ENCODE measurements around the gene CLDN2.

Gene CLDN2

DNA sequence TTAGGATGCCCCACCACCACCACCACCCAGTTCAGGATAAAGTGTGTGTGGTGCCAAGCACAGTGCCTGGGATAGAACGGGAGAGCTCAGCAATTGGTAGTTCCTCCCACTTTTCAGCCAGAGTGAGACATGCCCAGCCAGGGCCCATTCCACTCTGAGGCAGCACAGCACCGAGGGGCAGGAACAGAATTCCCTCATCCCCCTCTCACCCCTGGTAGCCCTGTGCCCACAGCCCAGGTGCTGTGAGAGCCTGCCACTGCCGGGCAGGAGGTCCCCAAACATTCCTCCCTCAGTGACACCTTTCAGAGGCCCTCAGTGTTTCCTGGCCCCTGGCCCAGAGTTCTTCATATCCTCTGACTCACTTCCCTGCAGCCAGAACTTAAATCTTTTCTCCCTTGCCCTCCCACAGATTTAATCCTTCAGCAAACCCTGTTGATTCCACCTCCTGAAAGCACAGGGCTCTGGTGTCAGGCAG lies 25.2 kb upstream of the CLDN2 start:
- DNase-seq (ENCODE audit: low read depth): peak; percentile 74
- TF ChIP-seq, protein P1, sequence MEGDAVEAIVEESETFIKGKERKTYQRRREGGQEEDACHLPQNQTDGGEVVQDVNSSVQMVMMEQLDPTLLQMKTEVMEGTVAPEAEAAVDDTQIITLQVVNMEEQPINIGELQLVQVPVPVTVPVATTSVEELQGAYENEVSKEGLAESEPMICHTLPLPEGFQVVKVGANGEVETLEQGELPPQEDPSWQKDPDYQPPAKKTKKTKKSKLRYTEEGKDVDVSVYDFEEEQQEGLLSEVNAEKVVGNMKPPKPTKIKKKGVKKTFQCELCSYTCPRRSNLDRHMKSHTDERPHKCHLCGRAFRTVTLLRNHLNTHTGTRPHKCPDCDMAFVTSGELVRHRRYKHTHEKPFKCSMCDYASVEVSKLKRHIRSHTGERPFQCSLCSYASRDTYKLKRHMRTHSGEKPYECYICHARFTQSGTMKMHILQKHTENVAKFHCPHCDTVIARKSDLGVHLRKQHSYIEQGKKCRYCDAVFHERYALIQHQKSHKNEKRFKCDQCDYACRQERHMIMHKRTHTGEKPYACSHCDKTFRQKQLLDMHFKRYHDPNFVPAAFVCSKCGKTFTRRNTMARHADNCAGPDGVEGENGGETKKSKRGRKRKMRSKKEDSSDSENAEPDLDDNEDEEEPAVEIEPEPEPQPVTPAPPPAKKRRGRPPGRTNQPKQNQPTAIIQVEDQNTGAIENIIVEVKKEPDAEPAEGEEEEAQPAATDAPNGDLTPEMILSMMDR (IDR thresholded peaks at IDR 0.05; ENCODE audit: low read length, missing control alignments): no peak

DNA sequence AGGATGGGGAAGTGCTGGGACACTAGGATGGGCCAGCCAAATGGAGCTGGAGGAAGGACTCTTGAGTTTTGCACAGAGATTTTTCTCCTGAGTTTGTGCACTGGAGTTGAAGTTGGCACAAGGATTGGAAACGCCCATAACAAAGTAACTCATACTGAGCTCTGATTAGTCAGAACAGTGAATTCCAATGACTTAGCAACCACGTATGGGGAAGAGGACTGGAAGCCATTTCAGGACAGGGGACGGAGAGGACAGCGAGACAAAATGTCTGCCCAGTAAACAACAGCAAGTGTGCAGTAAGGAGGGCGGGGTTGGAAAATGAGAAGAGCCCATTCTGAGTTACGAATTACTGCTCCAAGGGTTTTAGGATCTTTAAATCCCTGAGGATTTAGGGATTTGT lies 22.9 kb upstream of the CLDN2 start:
- peak; percentile 47 for DNase-seq (ENCODE audit: low read depth)
- H3K4me3 ChIP-seq (replicated peaks; ENCODE audit: low read depth, low read length): no peak overlapping the region
- TF ChIP-seq, protein P1 (IDR thresholded peaks at IDR 0.05; ENCODE audit: low read length, missing control alignments): no peak

More for the DNA sequence above, 25.2 kb upstream of the CLDN2 start:
- H3K4me3 ChIP-seq (replicated peaks; ENCODE audit: low read depth, low read length): no peak overlapping the region

DNA sequence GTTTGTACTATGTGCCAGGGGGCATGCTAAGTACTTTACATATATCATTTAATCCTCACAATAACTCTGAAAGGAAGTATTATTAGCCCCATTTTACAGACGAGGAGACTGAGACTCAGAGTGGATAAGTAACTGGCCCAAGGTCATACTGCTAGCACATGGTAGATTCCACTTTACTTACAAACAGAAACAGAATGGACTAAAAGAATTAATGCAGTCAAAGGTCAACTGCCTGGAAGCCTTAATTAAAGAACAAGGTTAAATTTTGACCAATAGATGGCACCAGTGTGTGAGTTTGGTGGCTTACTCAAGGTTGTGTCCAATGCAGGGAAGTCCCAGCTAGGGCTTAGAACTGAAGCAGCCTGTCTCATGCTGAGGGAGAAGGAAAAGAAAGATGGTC lies 21.7 kb upstream of the CLDN2 start:
- DNase-seq (ENCODE audit: low read depth): peak; percentile 73
- TF ChIP-seq, protein P1 (IDR thresholded peaks at IDR 0.05; ENCODE audit: low read length, missing control alignments): peak; percentile 40
- no peak overlapping the region for H3K4me3 ChIP-seq (replicated peaks; ENCODE audit: low read depth, low read length)

DNA sequence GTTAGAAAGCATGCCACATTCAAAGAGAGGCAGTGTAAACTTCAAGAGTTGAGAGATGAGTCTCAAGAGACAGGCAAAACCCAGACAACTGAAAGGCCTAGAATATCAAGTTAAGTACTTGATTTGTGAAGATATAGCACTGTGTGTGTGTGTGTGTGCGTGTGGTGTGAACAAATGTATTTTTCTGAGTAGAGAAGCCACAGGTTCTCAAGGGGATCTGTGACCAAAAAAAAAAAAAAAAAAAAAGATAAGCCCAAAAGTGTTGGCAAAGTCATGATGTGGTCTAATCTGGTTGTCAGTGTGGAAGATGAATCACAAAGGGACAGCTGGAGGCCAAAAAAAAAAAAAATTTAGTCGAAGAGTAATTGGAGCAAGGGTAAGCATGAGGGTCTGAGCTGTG lies 20.9 kb upstream of the CLDN2 start:
- no peak for DNase-seq (ENCODE audit: low read depth)
- TF ChIP-seq, protein P1 (IDR thresholded peaks at IDR 0.05; ENCODE audit: low read length, missing control alignments): no peak
- no peak overlapping the region for H3K4me3 ChIP-seq (replicated peaks; ENCODE audit: low read depth, low read length)

DNA sequence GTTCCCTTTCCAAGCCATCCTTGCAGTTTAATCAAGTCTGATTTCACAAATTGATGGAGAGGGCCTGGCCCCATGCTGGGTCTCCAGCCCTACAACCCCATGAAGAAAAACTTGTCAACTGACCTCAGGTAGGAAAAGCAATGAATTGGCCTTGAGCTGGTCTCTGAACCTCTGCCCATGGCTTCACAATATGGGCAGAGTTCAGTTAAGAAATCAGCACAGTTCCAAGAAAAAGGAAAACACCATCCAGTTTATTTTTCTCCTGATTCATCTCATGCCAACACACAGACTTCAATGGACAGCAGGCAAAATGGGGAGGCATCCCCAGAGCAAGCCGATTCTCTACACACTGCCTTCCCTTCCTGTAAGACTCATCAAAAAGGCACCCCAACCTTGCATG lies 20.4 kb upstream of the CLDN2 start:
- DNase-seq (ENCODE audit: low read depth): no peak
- no peak overlapping the region for H3K4me3 ChIP-seq (replicated peaks; ENCODE audit: low read depth, low read length)
- TF ChIP-seq, protein P1 (IDR thresholded peaks at IDR 0.05; ENCODE audit: low read length, missing control alignments): no peak

DNA sequence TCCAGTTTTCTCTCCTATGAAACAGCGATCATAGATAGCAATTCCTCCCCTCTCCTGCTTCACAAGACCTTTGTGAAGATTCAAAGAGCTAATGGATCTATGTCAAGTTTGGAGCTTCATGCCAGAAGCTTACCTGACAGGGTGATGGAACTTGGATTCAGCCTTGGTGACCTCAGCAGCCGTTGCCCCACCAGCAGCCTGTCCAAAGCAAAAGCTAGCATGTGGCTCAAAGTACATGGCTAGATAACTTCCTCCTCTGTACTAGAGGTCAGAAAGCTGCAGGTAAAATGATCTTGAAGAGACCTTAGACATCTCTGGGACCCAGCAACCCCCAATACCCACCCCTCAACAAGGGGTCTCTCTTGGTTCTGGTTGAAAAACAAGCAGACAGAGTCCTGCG lies 18.9 kb upstream of the CLDN2 start:
- no peak overlapping the region for H3K4me3 ChIP-seq (replicated peaks; ENCODE audit: low read depth, low read length)
- TF ChIP-seq, protein P1 (IDR thresholded peaks at IDR 0.05; ENCODE audit: low read length, missing control alignments): no peak
- DNase-seq (ENCODE audit: low read depth): no peak

DNA sequence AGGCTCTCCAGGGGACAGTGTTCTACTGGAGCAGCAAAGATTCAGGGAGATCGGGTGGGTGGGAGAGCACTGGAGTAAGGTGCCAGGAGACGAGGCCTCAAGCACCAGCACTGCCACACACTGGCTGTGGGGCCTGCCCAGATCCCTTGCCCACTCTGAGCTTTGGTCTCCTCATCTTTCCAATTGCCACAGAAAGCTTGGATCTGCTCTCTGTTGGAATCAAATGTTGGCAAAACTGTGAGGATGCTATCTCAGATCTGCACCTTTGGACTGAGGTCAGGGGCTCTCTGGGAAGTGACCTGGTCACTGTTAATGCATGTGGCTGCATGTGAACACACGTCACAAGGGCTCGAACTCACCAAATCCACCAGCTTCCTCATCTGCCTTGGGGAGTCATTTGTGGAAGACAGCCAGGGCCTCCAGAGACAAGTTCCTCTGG lies 18.4 kb upstream of the CLDN2 start:
- no peak overlapping the region for H3K4me3 ChIP-seq (replicated peaks; ENCODE audit: low read depth, low read length)
- no peak for DNase-seq (ENCODE audit: low read depth)
- TF ChIP-seq, protein P1 (IDR thresholded peaks at IDR 0.05; ENCODE audit: low read length, missing control alignments): no peak

Measured in fibroblast of pulmonary artery (primary cell).